Measurements from ENCODE around the gene EIF4H.
"Not testable (repeated sequence)": the region's sequence is repeated elsewhere in the genome, so short reads cannot be mapped to it uniquely, and the experiment has no call there.

The EIF4H gene

GRCh38 chr7:74173866-74174605, at the start of gene EIF4H:
TSS of gene EIF4H (plus strand) at chr7:74174356. CDS start at chr7:74174384, 28 bp downstream.
- DNase-seq (ENCODE audit: low read depth): peak; percentile 80

DNA sequence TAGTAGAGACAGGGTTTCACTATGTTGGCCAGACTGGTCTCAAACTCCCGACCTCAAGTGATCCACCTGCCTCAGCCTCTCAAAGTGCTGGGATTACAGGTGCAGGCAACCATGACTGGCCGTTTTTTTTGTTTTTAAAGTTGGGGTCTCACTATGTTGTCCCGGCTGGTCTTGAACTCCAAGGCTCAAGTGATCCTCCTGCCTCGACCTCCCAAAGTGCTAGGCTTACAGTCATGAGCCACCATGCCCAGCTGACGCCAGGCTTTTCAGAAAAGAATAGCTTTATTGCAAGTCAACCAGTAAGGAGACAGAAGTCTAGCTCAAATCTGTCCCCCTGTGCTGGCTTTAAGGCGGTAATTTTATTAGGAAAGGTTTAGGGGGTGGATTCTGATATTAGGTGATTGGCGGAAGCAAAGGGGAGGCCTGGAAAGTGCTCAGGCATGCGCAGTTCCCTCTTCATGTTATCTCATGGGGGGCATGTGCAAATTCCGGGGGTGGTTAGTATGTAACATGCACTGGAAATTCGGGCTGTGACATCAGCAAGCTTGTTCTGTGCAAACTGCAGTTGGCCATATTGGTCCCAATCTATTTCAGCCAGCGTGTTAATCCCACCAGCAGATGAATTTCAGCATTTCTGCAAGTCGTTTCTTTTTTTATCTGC, 47.8 kb upstream of the EIF4H start:
- DNase-seq (ENCODE audit: low read depth): no peak

- no peak for DNase-seq (ENCODE audit: low read depth)
Measured at GRCh38 chr7:74129887-74130286, 44.3 kb upstream of the EIF4H start.

DNA sequence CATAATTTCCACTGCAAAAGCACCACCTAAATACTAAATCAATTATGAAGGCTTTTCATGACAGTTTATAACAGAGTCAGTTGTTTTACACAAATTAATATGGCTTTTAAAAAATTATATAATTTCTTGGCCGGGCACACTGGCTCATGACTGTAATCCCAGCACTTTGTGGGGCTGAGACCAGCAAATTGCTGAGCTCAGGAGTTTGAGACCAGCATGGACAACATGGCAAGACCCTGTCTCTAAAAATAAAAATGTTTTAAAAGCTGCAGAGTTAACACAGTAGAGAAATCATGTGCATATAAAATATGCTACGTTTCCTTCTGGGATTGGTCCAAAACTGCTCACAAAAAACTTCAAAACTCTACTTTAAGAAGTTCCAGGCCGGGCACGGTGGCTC, 43.6 kb upstream of the EIF4H start:
- DNase-seq (ENCODE audit: low read depth): no peak

- no peak for DNase-seq (ENCODE audit: low read depth)
Measured at GRCh38 chr7:74134117-74134620, 40.0 kb upstream of the EIF4H start.

DNA sequence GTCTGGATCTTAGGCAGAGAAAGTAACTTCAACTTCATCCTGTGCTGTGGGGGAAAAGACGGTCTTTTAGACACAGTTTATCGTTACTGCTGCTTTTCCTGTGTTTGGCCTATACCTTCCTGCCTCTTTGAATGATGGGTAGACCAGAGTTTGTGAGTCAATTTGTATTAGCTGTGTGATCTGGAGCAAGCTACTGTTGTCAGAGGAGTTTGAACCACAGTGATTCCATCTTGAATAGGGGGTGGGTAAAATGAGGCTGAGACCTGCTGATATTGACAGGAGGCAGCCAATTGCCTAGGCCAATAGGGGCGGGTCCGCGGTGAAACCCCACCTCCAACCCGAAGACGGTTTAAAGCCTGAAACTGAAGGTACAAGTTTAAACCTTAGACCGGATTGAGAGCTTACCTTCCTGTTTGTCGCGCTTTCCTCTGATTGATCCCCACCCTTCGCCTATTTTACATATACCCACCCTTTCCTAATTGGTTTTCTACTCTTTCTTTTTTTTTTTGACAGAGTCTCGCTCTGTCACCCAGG, 35.8 kb upstream of the EIF4H start:
- DNase-seq (ENCODE audit: low read depth): no peak

DNA sequence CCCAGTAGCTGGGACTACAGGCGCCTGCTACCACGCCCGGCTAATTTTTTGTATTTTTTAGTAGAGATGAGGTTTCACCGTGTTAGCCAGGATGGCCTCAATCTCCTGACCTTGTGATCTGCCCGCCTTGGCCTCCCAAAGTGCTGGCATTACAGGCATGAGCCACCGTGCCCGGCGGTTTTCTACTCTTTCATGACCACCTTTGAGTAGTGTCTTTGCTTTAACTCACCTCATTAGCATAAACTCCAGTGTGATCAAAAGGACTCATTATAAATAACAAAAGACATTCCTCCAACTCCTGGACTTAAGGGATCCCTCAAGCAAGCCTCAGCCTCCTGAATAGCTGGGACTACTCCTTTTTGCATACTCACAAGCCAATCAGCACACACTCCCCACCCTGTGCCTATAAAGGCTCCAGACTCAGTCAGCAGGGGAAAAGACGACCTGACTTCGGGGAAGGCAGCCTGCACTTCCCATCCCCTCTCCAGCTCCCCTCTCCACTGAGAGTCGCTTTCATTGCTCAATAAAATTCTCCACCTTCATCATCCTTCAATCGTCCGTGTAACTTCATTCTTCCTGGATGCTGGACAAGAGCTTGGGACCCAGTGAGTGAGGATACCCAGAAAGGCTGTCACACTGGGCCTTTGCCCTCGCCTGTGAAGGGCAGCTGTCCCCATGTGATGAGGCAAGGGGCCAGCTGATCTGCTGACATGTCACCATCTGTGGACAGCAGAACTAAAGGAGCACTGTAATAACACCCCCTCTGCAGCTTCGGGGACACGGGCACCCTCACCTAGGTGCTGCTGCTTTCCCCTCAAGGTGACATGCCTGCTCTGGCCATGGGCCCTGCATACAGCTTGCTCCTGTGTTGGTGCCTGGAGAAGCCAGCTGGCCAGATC, 35.0 kb upstream of the EIF4H start:
- DNase-seq (ENCODE audit: low read depth): no peak

- no peak for DNase-seq (ENCODE audit: low read depth)
Measured at GRCh38 chr7:74141705-74142104, 32.5 kb upstream of the EIF4H start.

DNA sequence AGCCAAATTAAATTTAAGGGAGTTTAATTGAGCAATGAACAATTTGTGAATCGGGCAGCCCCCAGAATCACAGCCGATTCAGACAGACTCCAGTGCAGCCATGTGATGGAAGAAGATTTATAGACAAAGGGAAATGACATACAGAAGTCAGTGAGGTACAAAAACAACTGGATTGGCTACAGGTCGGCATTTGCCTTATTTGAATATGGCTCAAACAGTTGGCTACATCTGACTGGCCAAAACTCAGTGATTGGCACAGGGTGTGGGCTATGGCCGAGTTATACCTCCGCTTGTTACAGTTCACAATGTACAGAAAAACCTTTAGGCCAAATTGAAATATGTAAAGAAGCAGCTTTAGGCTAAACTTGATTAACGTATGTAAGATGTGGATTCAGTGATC, 30.8 kb upstream of the EIF4H start:
- DNase-seq (ENCODE audit: low read depth): no peak

DNA sequence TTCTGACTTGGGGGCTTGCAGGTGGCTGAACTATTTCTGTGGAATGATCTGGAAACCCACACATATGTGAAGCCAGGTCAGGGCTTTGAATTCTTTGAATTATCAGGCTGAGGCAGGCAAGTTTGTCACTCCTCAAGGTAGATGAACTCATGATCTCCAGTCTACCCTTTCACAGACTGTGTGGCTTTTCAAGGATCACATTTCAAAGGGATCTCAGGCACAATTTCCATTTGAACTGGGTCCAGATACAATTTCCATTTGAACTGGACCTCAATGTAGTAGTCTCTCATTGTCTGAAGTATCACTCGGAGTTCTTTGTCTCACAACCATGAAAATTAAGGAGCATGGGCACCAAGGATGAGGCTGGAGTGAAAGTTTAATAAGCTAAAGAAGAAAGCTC, 25.7 kb upstream of the EIF4H start:
- no peak for DNase-seq (ENCODE audit: low read depth)

- DNase-seq (ENCODE audit: low read depth): no peak
Measured at GRCh38 chr7:74149071-74149470, 25.1 kb upstream of the EIF4H start.

DNA sequence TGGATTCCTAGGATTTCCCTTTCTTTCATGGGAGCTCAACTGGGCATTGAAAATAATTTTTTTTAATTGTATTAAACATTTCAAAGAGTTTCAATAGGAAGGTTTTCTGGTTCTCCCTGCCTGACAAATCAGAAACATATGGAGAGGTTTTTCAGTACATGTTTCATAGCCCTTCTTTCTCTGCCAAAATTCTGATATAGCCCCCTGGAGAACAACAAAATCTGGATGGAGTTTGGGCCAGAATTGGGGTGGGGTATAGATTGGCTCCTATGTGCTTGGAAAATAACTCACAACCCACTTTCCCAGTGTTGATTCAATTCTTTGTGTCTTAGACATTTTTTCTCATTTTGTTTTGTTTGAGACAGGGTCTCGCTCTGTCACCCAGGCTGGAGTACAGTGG, 24.6 kb upstream of the EIF4H start:
- DNase-seq (ENCODE audit: low read depth): no peak

GRCh38 chr7:74153736-74154135, 20.4 kb upstream of the EIF4H start:
- no peak for DNase-seq (ENCODE audit: low read depth)

- no peak for DNase-seq (ENCODE audit: low read depth)
Measured at GRCh38 chr7:74155810-74156395, 18.3 kb upstream of the EIF4H start.

DNA sequence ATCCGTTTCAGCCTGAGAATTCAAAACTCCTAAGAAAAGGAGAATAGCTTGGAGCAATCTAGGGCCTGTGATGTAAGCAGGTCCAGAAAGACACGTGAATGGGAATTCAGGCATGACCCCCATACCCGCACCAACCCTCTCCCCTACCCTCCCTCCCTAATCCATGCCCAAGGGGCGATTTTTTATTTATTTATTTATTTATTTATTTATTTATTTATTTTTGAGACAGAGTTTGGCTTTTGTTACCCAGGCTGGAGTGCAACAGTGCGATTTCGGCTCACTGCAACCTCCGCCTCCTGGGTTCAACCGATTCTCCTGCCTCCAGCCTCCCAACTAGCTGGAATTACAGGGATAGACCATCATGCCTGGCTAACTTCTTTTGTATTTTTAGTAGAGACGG, 16.6 kb upstream of the EIF4H start:
- DNase-seq (ENCODE audit: low read depth): no peak

DNA sequence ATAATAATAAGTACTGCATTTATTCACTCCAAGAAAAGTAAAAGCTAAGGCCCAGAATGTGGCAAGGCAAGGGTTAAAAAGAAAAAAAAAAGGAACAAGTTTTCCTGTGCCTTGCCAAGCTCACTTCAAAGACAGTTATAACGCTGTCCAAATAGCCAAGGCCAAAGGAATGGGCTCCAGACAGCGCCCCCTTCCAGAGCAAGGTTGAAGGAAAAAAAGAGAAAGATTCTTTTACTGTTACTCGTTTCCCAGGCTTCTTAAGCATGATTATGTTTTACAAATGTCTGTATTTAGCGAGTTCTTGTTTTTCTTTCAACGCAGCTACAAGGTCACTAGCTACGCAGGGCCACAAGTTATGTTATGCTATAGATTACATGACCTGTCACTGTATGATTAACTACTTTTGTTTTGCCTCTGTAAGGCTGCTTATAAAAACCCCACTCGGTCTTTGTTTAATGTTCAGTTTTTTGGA, 9.1 kb upstream of the EIF4H start:
- no peak for DNase-seq (ENCODE audit: low read depth)

GRCh38 chr7:74165867-74166593, 8.1 kb upstream of the EIF4H start:
- no peak for DNase-seq (ENCODE audit: low read depth)

- not testable (repeated sequence) for DNase-seq (ENCODE audit: low read depth)
Measured at GRCh38 chr7:74167324-74167723, 6.8 kb upstream of the EIF4H start.

- DNase-seq (ENCODE audit: low read depth): no peak
Measured at GRCh38 chr7:74173074-74173473, 1.1 kb upstream of the EIF4H start.

DNA sequence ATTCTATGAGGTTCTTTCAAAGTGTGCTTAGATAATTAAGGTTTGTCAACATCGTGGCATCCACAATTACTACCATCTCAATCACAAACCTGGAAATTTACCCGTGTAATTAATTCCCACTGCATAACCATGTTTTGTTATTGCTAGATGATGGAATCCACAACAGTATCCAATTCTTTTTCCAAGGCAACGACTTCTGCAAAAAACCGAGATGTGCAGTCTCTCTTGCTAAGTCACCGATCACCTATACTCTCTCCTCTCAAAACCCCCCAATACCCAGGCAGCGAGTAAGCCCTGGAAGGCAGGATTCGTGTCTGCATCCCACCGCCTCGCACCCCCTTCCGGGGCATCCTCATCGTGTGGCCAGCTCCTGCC, 678 bp upstream of the EIF4H start:
- DNase-seq (ENCODE audit: low read depth): no peak

DNA sequence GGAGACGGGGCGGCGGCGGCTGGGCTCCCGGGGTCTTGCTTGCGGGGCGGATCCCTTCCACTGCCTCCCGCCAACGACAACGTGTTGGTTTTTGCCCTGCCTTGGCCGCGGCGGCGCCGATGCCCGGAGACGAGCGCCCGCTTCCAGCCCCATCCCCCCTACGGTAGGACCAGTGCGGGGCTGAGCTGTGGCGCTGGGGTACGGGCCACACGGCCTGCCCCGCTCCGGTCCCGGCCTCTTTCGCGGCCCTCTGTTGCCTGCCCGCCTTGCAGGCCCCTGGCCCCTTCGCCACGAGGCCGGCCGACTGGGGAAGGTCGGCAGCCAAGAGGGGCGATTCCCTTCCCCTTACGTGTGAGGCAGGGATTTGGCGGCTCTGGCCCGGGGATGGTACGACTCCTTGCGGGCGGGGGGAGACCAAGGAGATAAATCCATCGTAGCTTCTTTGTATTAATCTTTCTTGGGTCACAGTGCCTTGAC, 488 bp downstream of the EIF4H start:
- DNase-seq (ENCODE audit: low read depth): no peak

All from HS-5 (cell line).